Neural cell (in vitro differentiated cells): ENCODE measurements around the gene OR56A4. TPM values are rescaled to one million over a fixed set of nuclear protein-coding genes. Genes with fewer than 3 reads are reported as not detected.

Source experiments
- H2AFZ ChIP-seq: fragments of 200-600, 300-800 bp; sonication (generic), shearing (Covaris generic); 2 replicates; pipeline ENCODE4 v1.6.0; 2014; ENCODE audit warnings: low read depth, mild to moderate bottlenecking, antibody characterized with exemption, low read length, moderate library complexity
- H3F3A ChIP-seq: fragments of 200-600 bp; shearing (Covaris generic); 2 replicates; pipeline ENCODE4 v1.6.1; 2016; ENCODE audit warnings: mild to moderate bottlenecking, moderate library complexity, mixed read lengths, antibody characterized with exemption, low read length; ENCODE audit not compliant: insufficient read depth, poor library complexity, severe bottlenecking
- H3K27ac ChIP-seq: fragments of 200-600, 300-800 bp; sonication (generic), shearing (Covaris generic); 2 replicates; pipeline ENCODE4 v1.5.1; 2014; ENCODE audit warnings: mild to moderate bottlenecking, low read length, moderate library complexity
- H3K27me3 ChIP-seq: fragments of 300-800, 200-600 bp; sonication (generic), shearing (Covaris generic); 2 replicates; pipeline ENCODE4 v1.6.0; 2014; ENCODE audit warnings: mild to moderate bottlenecking, low read depth, low read length, moderate library complexity; ENCODE audit not compliant: insufficient read depth
- H3K36me3 ChIP-seq: fragments of 300-800, 200-600 bp; sonication (generic), shearing (Covaris generic); 2 replicates; pipeline ENCODE4 v1.5.1; 2014; ENCODE audit warnings: mild to moderate bottlenecking, antibody characterized with exemption, low read length, moderate library complexity; ENCODE audit not compliant: insufficient read depth
- H3K4me2 ChIP-seq: fragments of 300-800, 200-600 bp; sonication (generic), shearing (Covaris generic); 2 replicates; pipeline ENCODE4 v1.6.0; 2014; ENCODE audit warnings: mild to moderate bottlenecking, low read length
- H3K4me3 ChIP-seq: fragments of 300-800, 200-600 bp; sonication (generic), shearing (Covaris generic); 2 replicates; pipeline ENCODE4 v1.5.1; 2014; ENCODE audit warnings: mild to moderate bottlenecking, low read length, moderate library complexity
- H3K79me2 ChIP-seq: fragments of 200-600 bp; shearing (Covaris generic); replicated peaks from 2 replicates; pipeline ENCODE4 v1.6.0; 2014; ENCODE audit warnings: mild to moderate bottlenecking, low read length, moderate library complexity; ENCODE audit not compliant: insufficient read depth
- H3K9ac ChIP-seq: fragments of 300-800, 200-600 bp; sonication (generic), shearing (Covaris generic); 2 replicates; pipeline ENCODE4 v1.6.1; 2016; ENCODE audit warnings: mild to moderate bottlenecking, low read length, mixed read lengths
- H3K9me2 ChIP-seq: fragments of 200-600 bp; shearing (Covaris generic); 2 replicates; pipeline ENCODE4 v1.6.1; 2016; ENCODE audit warnings: mild to moderate bottlenecking, low read length, mixed read lengths; ENCODE audit not compliant: insufficient read depth
- H3K9me3 ChIP-seq: fragments of 200-600, 300-800 bp; sonication (generic), shearing (Covaris generic); 2 replicates; pipeline ENCODE4 v1.6.1; 2016; ENCODE audit warnings: mild to moderate bottlenecking, mixed run types, low read length, moderate library complexity, mixed read lengths
- H4K20me1 ChIP-seq: fragments of 200-600 bp; shearing (Covaris generic); 2 replicates; pipeline ENCODE4 v1.6.1; 2016; ENCODE audit warnings: mild to moderate bottlenecking, mixed run types; ENCODE audit not compliant: insufficient read depth
- CTCF ChIP-seq: fragments of 450-650 bp; IDR thresholded peaks from 2 replicates; pipeline ENCODE4 v1.5.1; 2014; ENCODE audit warnings: antibody characterized with exemption, mild to moderate bottlenecking, moderate library complexity; ENCODE audit not compliant: poor library complexity, severe bottlenecking
- EP300 ChIP-seq: fragments of 450-650 bp; conservative IDR thresholded peaks from 2 replicates; pipeline ENCODE4 v1.6.1; 2014; ENCODE audit warnings: antibody characterized with exemption, mild to moderate bottlenecking, moderate library complexity; ENCODE audit not compliant: poor library complexity, severe bottlenecking
- EZH2 ChIP-seq: fragments of 200-600, 300-800 bp; shearing (Covaris generic), sonication (generic); IDR thresholded peaks from 2 replicates; pipeline ENCODE4 v1.6.1; 2014; ENCODE audit warnings: antibody characterized with exemption, low read length, borderline replicate concordance, mild to moderate bottlenecking; ENCODE audit not compliant: insufficient read depth, poor library complexity, severe bottlenecking
- MXI1 ChIP-seq: fragments of 450-650 bp; conservative IDR thresholded peaks from 2 replicates; pipeline ENCODE4 v1.6.1; 2014; ENCODE audit warnings: antibody characterized with exemption, mild to moderate bottlenecking; ENCODE audit not compliant: poor library complexity, severe bottlenecking
- POLR2AphosphoS5 ChIP-seq: IDR thresholded peaks from 2 replicates; pipeline ENCODE4 v1.6.1; 2012
- RAD21 ChIP-seq: fragments of 450-650 bp; conservative IDR thresholded peaks from 2 replicates; pipeline ENCODE4 v1.6.1; 2014; ENCODE audit warnings: antibody characterized with exemption, mild to moderate bottlenecking, moderate library complexity
- REST ChIP-seq: IDR thresholded peaks from 2 replicates; pipeline ENCODE4 v1.6.1; 2012; ENCODE audit warnings: borderline replicate concordance
- SMC3 ChIP-seq: fragments of 450-650 bp; conservative IDR thresholded peaks from 2 replicates; pipeline ENCODE4 v1.6.1; 2014; ENCODE audit warnings: antibody characterized with exemption, mild to moderate bottlenecking, moderate library complexity; ENCODE audit not compliant: poor library complexity
- TAF1 ChIP-seq: IDR thresholded peaks from 2 replicates; pipeline ENCODE4 v1.6.1; 2012; ENCODE audit warnings: low read depth
- polyA plus RNA-seq: library from polyadenylated mRNA; depleted of rRNA; stranded (reverse); fragments of >200 nt; gene quantifications from 2 replicates; pipeline ENCODE4 v1.2.3, GENCODE V29; 2014

Gene OR56A4
- polyA plus RNA-seq, 1 donor from 2014 or later = not detected

GRCh38 chr11:5968394-5968793, 38.4 kb downstream of the OR56A4 start, which contains the start of gene OR56A5:
Gene OR56A5, minus strand, starts transcription at chr11:5968494. Its CDS starts 0 bp downstream, at chr11:5968494.
- Histone ChIP-seq H3K9me2 (no peaks in the 10 kb centered on the region), H3K9me3 (no peaks in the 10 kb centered on the region), H2AFZ (no peak within 1 kb of the TSS), H3K4me3 (no peak within 1 kb of the TSS), H3K9ac (no peak within 1 kb of the TSS), H3F3A (no peaks in the 10 kb centered on the region), H3K4me2 (no peak within 1 kb of the TSS), H3K79me2 (no peaks in the 10 kb centered on the region), H3K36me3 (no peaks in the 10 kb centered on the region), H3K27ac (no peak within 1 kb of the TSS), H4K20me1 (no peaks in the 10 kb centered on the region), H3K27me3 (no peaks in the 10 kb centered on the region)
- TF ChIP-seq MXI1 = no peak
- no peak for TF ChIP-seq EZH2
- no peak for TF ChIP-seq EP300
- TF ChIP-seq CTCF = no peak
- TF ChIP-seq POLR2AphosphoS5 = no peak
- no peak for TF ChIP-seq SMC3

GRCh38 chr11:5967708-5968107, 39.0 kb downstream of the OR56A4 start:
- Histone ChIP-seq H3K4me2 (no peak overlapping the region), H3K9me2 (no peaks in the 10 kb centered on the region), H3K9me3 (no peaks in the 10 kb centered on the region), H3K9ac (no peak overlapping the region), H3K27me3 (no peaks in the 10 kb centered on the region), H3K4me3 (no peak overlapping the region), H3F3A (no peaks in the 10 kb centered on the region), H3K27ac (no peak overlapping the region), H3K79me2 (no peaks in the 10 kb centered on the region), H4K20me1 (no peaks in the 10 kb centered on the region), H2AFZ (no peak overlapping the region), H3K36me3 (no peaks in the 10 kb centered on the region)
- no peak for TF ChIP-seq TAF1
- no peak for TF ChIP-seq POLR2AphosphoS5
- TF ChIP-seq CTCF = no peak
- TF ChIP-seq REST = no peak
- no peak for TF ChIP-seq MXI1
- no peak for TF ChIP-seq EZH2
- TF ChIP-seq EP300 = no peak
- no peak for TF ChIP-seq RAD21
- TF ChIP-seq SMC3 = no peak
